ENCODE measurements around the gene ZNF582. TPM values are rescaled to one million over a fixed set of nuclear protein-coding genes. Genes with fewer than 3 reads are reported as not detected.
A peak's percentile ranks its signal among the peaks of the same experiment; 100 is the strongest.
"Not testable (repeated sequence)": the region's sequence is repeated elsewhere in the genome, so short reads cannot be mapped to it uniquely, and the experiment has no call there.

ZNF582 gene
- total RNA-seq, 2 experiments from 2014 or later = 0.98 to 1.8 TPM

GRCh38 chr19:56348289-56348877 lies 45.0 kb downstream of the ZNF582 start:
- Mint-ChIP-seq H3K36me3 (ENCODE audit: low read depth) (no peaks in the 10 kb centered on the region), H3K4me3 (no peak overlapping the region), H3K27me3 (no peaks in the 10 kb centered on the region), H3K27ac (no peak overlapping the region), H3K4me1 (no peaks in the 10 kb centered on the region), H3K9me3 (ENCODE audit: low read depth) (peaks cover under 1% of the 10 kb centered on the region)
- intact Hi-C loops (cut with DNase I, micrococcal nuclease) = no loop called here
- no peak for ATAC-seq
- ChIA-PET CTCF (interaction anchor here (0.6 to 3.3 kb wide), 15 partner anchors 10 to 968 kb away, joined by 3 to 20 read pairs (median 6); no protein-coding TSS in a partner anchor), POLR2A (interaction anchor here (0.6 kb wide), 1 partner anchor 1569 kb away, joined by 6 read pairs; no protein-coding TSS in a partner anchor)
- peak; percentile 61 for DNase-seq

GRCh38 chr19:56347163-56347778 lies 46.1 kb downstream of the ZNF582 start:
- POLR2A ChIA-PET = no interaction called here
- intact Hi-C loops (cut with DNase I, micrococcal nuclease) = no loop called here
- no peak for DNase-seq
- Mint-ChIP-seq H3K4me3 (no peak overlapping the region), H3K36me3 (ENCODE audit: low read depth) (no peaks in the 10 kb centered on the region), H3K27me3 (peaks cover 8% of the 10 kb centered on the region), H3K9me3 (ENCODE audit: low read depth) (peaks cover 10% of the 10 kb centered on the region), H3K27ac (no peak overlapping the region), H3K4me1 (no peaks in the 10 kb centered on the region)
- CTCF ChIA-PET = interaction anchor here (0.6 to 3.3 kb wide), 12 partner anchors 12 to 281 kb away, joined by 3 to 20 read pairs (median 5); no protein-coding TSS in a partner anchor
- no peak for ATAC-seq

GRCh38 chr19:56341948-56342347 lies 51.4 kb downstream of the ZNF582 start:
- ATAC-seq (no peak), DNase-seq (no peak)
- CTCF ChIA-PET = no interaction called here
- H3K4me3 Mint-ChIP-seq = no peak overlapping the region
- intact Hi-C loops (cut with DNase I, micrococcal nuclease) = no loop called here
- peaks cover 20% of the 10 kb centered on the region for H3K9me3 Mint-ChIP-seq (ENCODE audit: low read depth)
- H3K27me3 Mint-ChIP-seq = peaks cover 9% of the 10 kb centered on the region
- peaks cover 1% of the 10 kb centered on the region for H3K36me3 Mint-ChIP-seq (ENCODE audit: low read depth)
- H3K27ac Mint-ChIP-seq = no peak overlapping the region
- no peaks in the 10 kb centered on the region for H3K4me1 Mint-ChIP-seq
- POLR2A ChIA-PET = no interaction called here

- ATAC-seq; H3K27me3 Mint-ChIP-seq; H3K36me3 Mint-ChIP-seq (ENCODE audit: low read depth); H3K27ac Mint-ChIP-seq; CTCF ChIA-PET; POLR2A ChIA-PET; intact Hi-C loops (cut with DNase I, micrococcal nuclease); H3K4me1 Mint-ChIP-seq; DNase-seq; H3K4me3 Mint-ChIP-seq: not testable (repeated sequence)
- H3K9me3 Mint-ChIP-seq (ENCODE audit: low read depth) = peaks cover 22% of the 10 kb centered on the region
Measured at GRCh38 chr19:56339031-56339430, 54.3 kb downstream of the ZNF582 start.

- intact Hi-C loops (cut with DNase I, micrococcal nuclease); ATAC-seq; H3K4me3 Mint-ChIP-seq; DNase-seq; CTCF ChIA-PET; H3K27me3 Mint-ChIP-seq; POLR2A ChIA-PET; H3K4me1 Mint-ChIP-seq; H3K27ac Mint-ChIP-seq; H3K36me3 Mint-ChIP-seq (ENCODE audit: low read depth): not testable (repeated sequence)
- H3K9me3 Mint-ChIP-seq (ENCODE audit: low read depth) = peaks cover 15% of the 10 kb centered on the region
Measured at GRCh38 chr19:56337077-56337476, 56.3 kb downstream of the ZNF582 start.

- H3K4me3 Mint-ChIP-seq; H3K27me3 Mint-ChIP-seq; H3K4me1 Mint-ChIP-seq; ATAC-seq; H3K36me3 Mint-ChIP-seq (ENCODE audit: low read depth); DNase-seq; POLR2A ChIA-PET; H3K27ac Mint-ChIP-seq; intact Hi-C loops (cut with DNase I, micrococcal nuclease): not testable (repeated sequence)
- H3K9me3 Mint-ChIP-seq (ENCODE audit: low read depth) = peaks cover 13% of the 10 kb centered on the region
- CTCF ChIA-PET = interaction anchor here (1.0 to 5.6 kb wide), 4 partner anchors 12 to 269 kb away, joined by 3 to 72 read pairs (median 12); no protein-coding TSS in a partner anchor
Measured at GRCh38 chr19:56335371-56335770, 58.0 kb downstream of the ZNF582 start.

GRCh38 chr19:56333506-56333905 lies 59.8 kb downstream of the ZNF582 start:
- Mint-ChIP-seq H3K36me3 (ENCODE audit: low read depth) (peaks cover 1% of the 10 kb centered on the region), H3K27me3 (no peaks in the 10 kb centered on the region), H3K9me3 (ENCODE audit: low read depth) (peaks cover 13% of the 10 kb centered on the region), H3K4me3 (no peak overlapping the region), H3K4me1 (no peaks in the 10 kb centered on the region), H3K27ac (no peak overlapping the region)
- intact Hi-C loops (cut with DNase I, micrococcal nuclease) = loop anchor here (1.0 to 2.0 kb wide), 2 partner anchors 80 to 257 kb away; no protein-coding TSS in a partner anchor
- CTCF ChIA-PET = interaction anchor here (0.6 to 5.6 kb wide), 20 partner anchors 15 to 284 kb away, joined by 3 to 72 read pairs (median 5); partner anchors contain the start of gene EDDM13
- POLR2A ChIA-PET = interaction anchor here (1.1 kb wide), 1 partner anchor 80 kb away, joined by 3 read pairs; no protein-coding TSS in a partner anchor
- ATAC-seq (no peak), DNase-seq (peak; percentile 55)

Other genes starting within 250 kb of the ZNF582 start
- not detected for gene GALP, start 217.5 kb downstream of the ZNF582 start, total RNA-seq
- gene ZSCAN5B, start 195.8 kb downstream of the ZNF582 start, total RNA-seq = not detected
- not detected for gene ZSCAN5C, start 191.3 kb downstream of the ZNF582 start, total RNA-seq
- under 1 TPM; 0.30 to 0.76 TPM for gene EDDM13, start 120.8 kb downstream of the ZNF582 start, total RNA-seq
- gene ZSCAN5A, start 78.7 kb downstream of the ZNF582 start, total RNA-seq = 1 to 10 TPM; 8.3 to 9.9 TPM
- 1 to 10 TPM; 2.1 to 3.0 TPM for gene ZNF583, start 10.8 kb upstream of the ZNF582 start, total RNA-seq
- gene ZNF667, start 83.8 kb upstream of the ZNF582 start, total RNA-seq = 1 to 10 TPM; 3.2 to 4.1 TPM
- gene ZNF471, start 114.3 kb upstream of the ZNF582 start, total RNA-seq = 1 to 10 TPM; 1.4 to 1.5 TPM
- 1 to 10 TPM; 3.1 to 4.4 TPM for gene ZFP28, start 145.4 kb upstream of the ZNF582 start, total RNA-seq
- gene ZNF470, start 173.9 kb upstream of the ZNF582 start, total RNA-seq = 1 to 10 TPM; 5.0 to 5.6 TPM
- gene ZNF71, start 201.8 kb upstream of the ZNF582 start, total RNA-seq = 1 to 10 TPM; 4.4 to 4.6 TPM
- gene SMIM17, start 249.6 kb upstream of the ZNF582 start, total RNA-seq = not detected